ENCODE measurements around the gene ERBB4.

Gene ERBB4

GRCh38 chr2:211868996-211869533, 669.5 kb downstream of the ERBB4 start:
- no peak for DNase-seq

GRCh38 chr2:211867845-211868451, 670.7 kb downstream of the ERBB4 start:
- no peak for DNase-seq

- DNase-seq: no peak
Observed at GRCh38 chr2:211864328-211864727, 674.3 kb downstream of the ERBB4 start.

GRCh38 chr2:211860224-211860623, 678.4 kb downstream of the ERBB4 start:
- no peak for DNase-seq

GRCh38 chr2:211854832-211855231, 683.8 kb downstream of the ERBB4 start:
- no peak for DNase-seq

- DNase-seq: no peak
Observed at GRCh38 chr2:211846714-211847113, 691.9 kb downstream of the ERBB4 start.

- DNase-seq: no peak
Observed at GRCh38 chr2:211846036-211846400, 692.6 kb downstream of the ERBB4 start.

GRCh38 chr2:211845338-211846035, 693.1 kb downstream of the ERBB4 start:
- DNase-seq: no peak

- DNase-seq: no peak
Observed at GRCh38 chr2:211837706-211838105, 700.9 kb downstream of the ERBB4 start.

GRCh38 chr2:211837206-211837605, 701.4 kb downstream of the ERBB4 start:
- DNase-seq: no peak

GRCh38 chr2:211836409-211836808, 702.2 kb downstream of the ERBB4 start:
- no peak for DNase-seq

- DNase-seq: no peak
Observed at GRCh38 chr2:211835695-211836094, 702.9 kb downstream of the ERBB4 start.

- no peak for DNase-seq
Observed at GRCh38 chr2:211833582-211834279, 704.9 kb downstream of the ERBB4 start.

- DNase-seq: no peak
Observed at GRCh38 chr2:211829725-211830124, 708.9 kb downstream of the ERBB4 start.

GRCh38 chr2:211823886-211824479, 714.6 kb downstream of the ERBB4 start:
- no peak for DNase-seq

GRCh38 chr2:211822686-211823335, 715.8 kb downstream of the ERBB4 start:
- no peak for DNase-seq

GRCh38 chr2:211816754-211817153, 721.8 kb downstream of the ERBB4 start:
- no peak for DNase-seq

GRCh38 chr2:211812587-211812986, 726.0 kb downstream of the ERBB4 start:
- DNase-seq: no peak

- DNase-seq: no peak
Observed at GRCh38 chr2:211802666-211803065, 735.9 kb downstream of the ERBB4 start.

- no peak for DNase-seq
Observed at GRCh38 chr2:211800001-211800400, 738.6 kb downstream of the ERBB4 start.

- no peak for DNase-seq
Observed at GRCh38 chr2:211798868-211799267, 739.7 kb downstream of the ERBB4 start.

- no peak for DNase-seq
Observed at GRCh38 chr2:211793690-211794089, 744.9 kb downstream of the ERBB4 start.

- DNase-seq: no peak
Observed at GRCh38 chr2:211789982-211790381, 748.6 kb downstream of the ERBB4 start.

All from stimulated activated naive CD4-positive, alpha-beta T cell treated with Interleukin-2 at 50 U/mL for 16 hours (primary cell).